ENCODE measurements around the gene LRRC59. TPM values are rescaled to one million over a fixed set of nuclear protein-coding genes. Genes with fewer than 3 reads are reported as not detected.

Gene LRRC59
- total and polyA plus RNA-seq, 7 donors = 32.4 to 116 (median 38.8) TPM

DNA sequence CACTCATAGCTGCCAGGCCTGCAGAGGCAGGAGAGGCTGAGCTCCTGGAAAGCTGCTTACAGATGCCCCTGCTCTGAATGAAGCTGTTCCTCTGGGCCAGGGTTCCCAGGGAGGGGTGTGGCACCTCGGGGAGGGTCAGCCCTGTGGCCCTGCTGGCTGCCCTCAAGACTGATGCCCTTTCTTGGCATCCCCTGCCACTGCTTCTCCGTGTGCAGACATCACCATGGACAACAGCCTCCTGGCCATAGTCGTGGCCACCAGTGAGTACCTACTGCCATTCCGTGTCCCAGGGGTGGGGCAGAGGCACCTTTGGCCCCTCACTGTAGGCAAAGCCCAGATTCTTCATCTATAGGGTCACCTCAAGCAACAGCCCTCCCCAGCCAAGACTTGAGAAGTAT lies 33.3 kb downstream of the LRRC59 start:
- Histone ChIP-seq H3K36me3 (peaks cover 11 to 65% (median 30%) of the 10 kb centered on the region in 4 donors), H3K27ac (no peak overlapping the region), H3K4me1 (peaks cover 0 to 23% (median 17%) of the 10 kb centered on the region in 4 donors), H3K27me3 (no peaks in the 10 kb centered on the region), H3K4me3 (no peak overlapping the region), H3K9me3 (no peaks in the 10 kb centered on the region)
- no peak for TF ChIP-seq POLR2AphosphoS5 (IDR thresholded peaks at IDR 0.05)
- TF ChIP-seq EP300 (IDR thresholded peaks at IDR 0.05) = no peak
- TF ChIP-seq, protein P1, sequence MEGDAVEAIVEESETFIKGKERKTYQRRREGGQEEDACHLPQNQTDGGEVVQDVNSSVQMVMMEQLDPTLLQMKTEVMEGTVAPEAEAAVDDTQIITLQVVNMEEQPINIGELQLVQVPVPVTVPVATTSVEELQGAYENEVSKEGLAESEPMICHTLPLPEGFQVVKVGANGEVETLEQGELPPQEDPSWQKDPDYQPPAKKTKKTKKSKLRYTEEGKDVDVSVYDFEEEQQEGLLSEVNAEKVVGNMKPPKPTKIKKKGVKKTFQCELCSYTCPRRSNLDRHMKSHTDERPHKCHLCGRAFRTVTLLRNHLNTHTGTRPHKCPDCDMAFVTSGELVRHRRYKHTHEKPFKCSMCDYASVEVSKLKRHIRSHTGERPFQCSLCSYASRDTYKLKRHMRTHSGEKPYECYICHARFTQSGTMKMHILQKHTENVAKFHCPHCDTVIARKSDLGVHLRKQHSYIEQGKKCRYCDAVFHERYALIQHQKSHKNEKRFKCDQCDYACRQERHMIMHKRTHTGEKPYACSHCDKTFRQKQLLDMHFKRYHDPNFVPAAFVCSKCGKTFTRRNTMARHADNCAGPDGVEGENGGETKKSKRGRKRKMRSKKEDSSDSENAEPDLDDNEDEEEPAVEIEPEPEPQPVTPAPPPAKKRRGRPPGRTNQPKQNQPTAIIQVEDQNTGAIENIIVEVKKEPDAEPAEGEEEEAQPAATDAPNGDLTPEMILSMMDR (IDR thresholded peaks at IDR 0.05) = no peak
- TF ChIP-seq POLR2A (IDR thresholded peaks at IDR 0.05) = no peak
- intact Hi-C loops (cut with DNase I) = no loop called here
- peak; percentile 56 for DNase-seq
- WGBS, 2 donors = 31 to 63% methylated on average over 4 of the region's 4 CpGs

DNA sequence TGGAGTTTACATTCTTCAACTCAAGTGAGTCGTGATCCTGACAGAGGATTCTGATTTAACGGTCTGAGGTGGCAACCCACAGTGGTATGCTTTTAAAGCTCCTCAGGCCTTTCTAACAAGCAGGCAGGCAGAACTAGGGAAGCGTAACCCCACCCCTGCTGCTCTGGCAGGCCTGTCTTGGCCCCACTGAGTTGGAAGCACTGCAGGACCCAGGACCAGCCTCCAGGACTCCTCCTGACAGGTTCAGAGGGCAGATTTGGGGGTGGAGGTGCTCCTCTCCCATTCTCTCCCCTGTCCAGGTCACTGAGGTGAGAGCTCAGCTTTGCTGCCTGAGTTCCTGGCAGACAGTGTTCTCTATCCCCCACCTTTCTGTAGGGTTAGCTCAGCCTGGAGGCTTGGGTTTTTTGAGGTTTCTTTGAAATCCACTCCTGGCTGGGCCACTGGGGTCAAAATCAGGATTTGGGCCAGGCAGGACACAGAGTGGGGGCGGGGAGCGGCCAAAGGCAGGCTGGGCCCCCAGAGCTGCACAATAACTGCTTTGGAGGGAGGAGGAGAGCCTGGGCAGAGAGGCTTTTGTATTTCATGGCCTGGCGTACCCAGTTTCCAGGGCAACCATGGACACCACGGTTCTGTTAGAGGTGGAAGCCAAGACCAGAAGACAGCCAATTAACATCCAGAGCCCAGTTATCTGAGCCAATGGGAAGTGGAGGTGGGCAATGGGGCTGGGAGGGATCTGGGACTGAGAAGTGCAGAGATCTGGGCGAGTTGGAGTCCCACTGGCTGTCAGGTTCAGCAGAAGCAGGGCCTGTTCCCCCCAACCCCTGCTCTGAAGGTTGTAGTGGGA lies 33.9 kb downstream of the LRRC59 start:
- Histone ChIP-seq H3K27me3 (no peaks in the 10 kb centered on the region), H3K36me3 (peaks cover 15 to 64% (median 28%) of the 10 kb centered on the region in 4 donors), H3K9me3 (no peaks in the 10 kb centered on the region), H3K4me3 (no peak overlapping the region), H3K27ac (no peak overlapping the region), H3K4me1 (peaks cover 0 to 23% (median 17%) of the 10 kb centered on the region in 4 donors)
- TF ChIP-seq EP300 (IDR thresholded peaks at IDR 0.05) (no peak), POLR2AphosphoS5 (IDR thresholded peaks at IDR 0.05) (no peak), POLR2A (IDR thresholded peaks at IDR 0.05) (no peak)
- TF ChIP-seq, protein P1 (IDR thresholded peaks at IDR 0.05) = no peak
- DNase-seq = peak; percentile 56
- intact Hi-C loops (cut with DNase I) = loop anchor here (2.0 kb wide), 1 partner anchor 115 kb away; the partner anchor contains the start of gene RSAD1
- 60 to 73% methylated on average over 8 of the region's 8 CpGs for WGBS, 2 donors

DNA sequence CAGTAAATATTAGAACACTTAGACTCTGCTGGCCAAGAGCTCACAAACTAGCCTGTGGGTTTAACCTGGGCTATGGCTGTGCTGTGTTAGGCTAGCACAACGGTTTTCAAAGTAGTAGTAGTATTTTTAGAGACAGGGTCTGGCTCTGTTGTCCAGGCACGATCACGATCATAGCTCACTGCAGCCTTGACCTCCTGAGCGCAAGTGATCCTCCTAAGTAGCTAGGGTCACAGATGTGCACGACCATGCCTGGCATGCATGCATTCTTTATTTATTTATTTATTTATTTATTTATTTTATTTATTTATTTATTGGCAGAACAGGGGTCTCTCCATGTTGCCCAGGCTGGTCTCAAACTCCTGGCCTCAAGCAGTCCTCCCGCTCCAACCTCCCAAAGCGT lies 34.7 kb downstream of the LRRC59 start:
- H3K27ac ChIP-seq = peak overlapping the region in 2 of 4 donors; percentile 19 to 62
- intact Hi-C loops (cut with DNase I) = loop anchor here (2.0 kb wide), 1 partner anchor 116 kb away; the partner anchor contains the start of gene RSAD1
- 70 to 85% methylated on average over 7 of the region's 7 CpGs for WGBS, 2 donors
- no peaks in the 10 kb centered on the region for H3K9me3 ChIP-seq
- H3K27me3 ChIP-seq = no peaks in the 10 kb centered on the region
- DNase-seq = no peak
- no peak for TF ChIP-seq POLR2A (IDR thresholded peaks at IDR 0.05)
- no peak for TF ChIP-seq EP300 (IDR thresholded peaks at IDR 0.05)
- TF ChIP-seq, protein P1 (IDR thresholded peaks at IDR 0.05) = no peak
- TF ChIP-seq POLR2AphosphoS5 (IDR thresholded peaks at IDR 0.05) = no peak
- H3K36me3 ChIP-seq = peaks cover 8 to 64% (median 28%) of the 10 kb centered on the region in 4 donors
- H3K4me1 ChIP-seq = peaks cover 0 to 23% (median 17%) of the 10 kb centered on the region in 4 donors
- H3K4me3 ChIP-seq = no peak overlapping the region

DNA sequence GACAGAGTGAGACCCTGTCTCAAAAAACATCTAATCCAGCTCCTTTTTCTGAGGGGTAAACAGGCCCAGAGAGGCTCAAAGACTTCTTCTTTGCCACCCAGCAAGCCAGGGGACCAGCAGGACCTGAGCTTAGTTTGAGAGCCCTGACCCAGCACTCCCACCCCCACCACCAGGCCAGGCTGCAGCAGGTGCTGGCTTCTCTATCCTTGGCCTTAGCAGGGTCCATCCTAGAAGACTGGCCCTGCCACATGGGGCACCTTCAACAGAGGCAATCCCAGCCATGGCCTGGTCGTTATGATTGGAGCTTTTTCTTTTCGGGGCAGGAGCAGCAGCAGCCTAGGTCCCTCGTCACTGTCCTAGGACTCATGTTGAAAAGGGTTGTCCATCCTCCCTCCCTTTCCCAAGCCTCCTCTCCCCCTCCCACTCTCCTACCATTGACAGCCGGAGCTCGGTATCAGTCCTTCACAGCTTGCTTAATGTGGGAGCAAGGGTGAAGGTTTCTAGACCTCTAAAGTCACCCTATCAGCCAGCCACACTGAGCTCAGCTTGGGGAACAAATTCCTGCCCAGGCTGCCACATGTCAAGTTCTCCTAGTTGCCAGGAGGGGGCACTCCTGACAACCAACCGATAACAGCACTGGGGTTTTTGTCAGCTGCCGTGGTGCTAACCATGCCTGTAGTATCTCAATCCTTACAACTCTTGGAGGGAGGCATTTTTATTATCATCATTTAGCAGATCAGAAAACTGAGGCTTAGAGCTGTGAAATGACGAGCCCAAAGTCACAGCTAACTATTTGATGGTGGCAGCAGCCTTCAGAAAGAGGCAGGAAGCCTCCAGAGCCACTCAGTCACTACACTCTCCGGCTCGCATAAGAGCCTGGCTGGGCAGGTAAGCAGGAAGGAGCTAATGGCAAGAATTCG lies 35.5 kb downstream of the LRRC59 start:
- no peak for TF ChIP-seq POLR2A (IDR thresholded peaks at IDR 0.05)
- TF ChIP-seq, protein P1 (IDR thresholded peaks at IDR 0.05) = peak in 3 of 4 experiments; percentile 34 to 67 (median 65)
- TF ChIP-seq EP300 (IDR thresholded peaks at IDR 0.05) = no peak
- TF ChIP-seq POLR2AphosphoS5 (IDR thresholded peaks at IDR 0.05) = peak in 2 of 4 donors; percentile 55 to 61
- no peaks in the 10 kb centered on the region for H3K9me3 ChIP-seq
- intact Hi-C loops (cut with DNase I) = loop anchor here (2.0 kb wide), 1 partner anchor 117 kb away; the partner anchor contains the start of gene RSAD1
- peaks cover 5 to 64% (median 24%) of the 10 kb centered on the region in 4 donors for H3K36me3 ChIP-seq
- H3K4me1 ChIP-seq = peaks cover 0 to 23% (median 17%) of the 10 kb centered on the region in 4 donors
- WGBS, 2 donors = 25 to 35% methylated on average over 11 of the region's 11 CpGs
- H3K4me3 ChIP-seq = no peak overlapping the region
- peak; percentile 75 for DNase-seq
- no peaks in the 10 kb centered on the region for H3K27me3 ChIP-seq
- peak overlapping the region in 3 of 4 donors; percentile 19 to 62 (median 30) for H3K27ac ChIP-seq

Data from sigmoid colon (tissue), 7 donors.